Erythroblast (primary cell): ENCODE results near the gene KLK3.

Experiments
- GATA1 ChIP-seq: IDR thresholded peaks from 2 replicates; pipeline ENCODE4 v1.6.1; 2011; ENCODE audit warnings: low read depth, mild to moderate bottlenecking, control low read depth, low read length, moderate library complexity
- POLR2A ChIP-seq: IDR thresholded peaks from 2 replicates; pipeline ENCODE4 v1.6.1; 2011; ENCODE audit warnings: mild to moderate bottlenecking, low read length

- TF ChIP-seq POLR2A: no peak
- no peak for TF ChIP-seq GATA1
Measured at GRCh38 chr19:50836543-50837195, 18.0 kb upstream of the KLK3 start.
